KOPT-K1 (cell line): Measurements from ENCODE around the gene SLC15A4.

ENCODE experiments used
- H3K27ac ChIP-seq: fragments of 200-600 bp; sonication (generic); 2 replicates; pipeline ENCODE4 v1.5.1; 2016; ENCODE audit warnings: antibody characterized with exemption, mild to moderate bottlenecking, low read depth, low read length; ENCODE audit not compliant: poor library complexity, severe bottlenecking
- H3K36me3 ChIP-seq: fragments of 200-600 bp; sonication (generic); 2 replicates; pipeline ENCODE4 v1.5.1; 2017; ENCODE audit warnings: antibody characterized with exemption, mild to moderate bottlenecking, low read length, moderate library complexity; ENCODE audit not compliant: insufficient read depth
- H3K9me3 ChIP-seq: fragments of 200-600 bp; sonication (generic); 2 replicates; pipeline ENCODE4 v1.5.1; 2017; ENCODE audit warnings: antibody characterized with exemption, low read length, mild to moderate bottlenecking; ENCODE audit not compliant: insufficient read depth, poor library complexity, severe bottlenecking

Gene SLC15A4

DNA sequence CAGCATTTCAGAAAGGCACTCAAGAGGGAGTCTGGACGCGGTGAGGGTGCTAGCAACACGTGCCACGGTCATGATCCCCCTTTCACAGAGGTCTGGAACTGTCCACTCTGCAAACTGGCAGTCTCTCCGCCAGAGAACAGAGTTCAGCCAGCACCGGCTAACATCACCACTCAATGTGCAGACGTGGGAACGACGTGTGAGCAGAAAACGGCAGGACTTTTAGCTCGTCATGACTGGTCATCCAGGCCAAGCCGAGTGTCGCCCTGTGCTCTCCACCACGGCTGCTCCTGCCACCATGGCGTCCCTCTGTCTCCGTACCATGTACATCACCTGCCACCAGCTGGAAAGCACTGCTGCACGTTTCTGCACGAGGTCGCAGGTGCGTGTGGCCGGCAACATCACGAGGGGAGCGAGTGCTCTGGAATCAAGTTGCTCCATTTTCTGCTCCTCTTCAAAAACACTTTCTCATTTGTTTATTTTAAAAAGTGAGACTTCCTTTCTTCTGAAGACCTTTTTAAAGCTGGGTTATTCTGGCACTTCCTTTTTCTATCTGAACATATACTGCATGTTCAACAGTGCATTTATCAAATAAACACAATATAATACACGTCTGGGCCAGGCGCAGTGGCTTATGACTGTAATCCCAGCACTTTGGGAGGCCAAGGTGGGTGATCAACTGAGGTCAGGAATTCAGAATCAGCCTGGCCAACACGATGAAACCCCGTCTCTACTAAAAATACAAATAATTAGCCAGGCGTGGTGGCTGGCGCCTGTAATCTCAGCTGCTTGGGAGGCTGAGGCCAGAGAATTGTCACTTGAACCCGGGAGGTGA is 28.0 kb downstream of the SLC15A4 start:
- peaks cover 100% of the 10 kb centered on the region for H3K36me3 ChIP-seq
- no peak overlapping the region for H3K27ac ChIP-seq
- no peaks in the 10 kb centered on the region for H3K9me3 ChIP-seq

DNA sequence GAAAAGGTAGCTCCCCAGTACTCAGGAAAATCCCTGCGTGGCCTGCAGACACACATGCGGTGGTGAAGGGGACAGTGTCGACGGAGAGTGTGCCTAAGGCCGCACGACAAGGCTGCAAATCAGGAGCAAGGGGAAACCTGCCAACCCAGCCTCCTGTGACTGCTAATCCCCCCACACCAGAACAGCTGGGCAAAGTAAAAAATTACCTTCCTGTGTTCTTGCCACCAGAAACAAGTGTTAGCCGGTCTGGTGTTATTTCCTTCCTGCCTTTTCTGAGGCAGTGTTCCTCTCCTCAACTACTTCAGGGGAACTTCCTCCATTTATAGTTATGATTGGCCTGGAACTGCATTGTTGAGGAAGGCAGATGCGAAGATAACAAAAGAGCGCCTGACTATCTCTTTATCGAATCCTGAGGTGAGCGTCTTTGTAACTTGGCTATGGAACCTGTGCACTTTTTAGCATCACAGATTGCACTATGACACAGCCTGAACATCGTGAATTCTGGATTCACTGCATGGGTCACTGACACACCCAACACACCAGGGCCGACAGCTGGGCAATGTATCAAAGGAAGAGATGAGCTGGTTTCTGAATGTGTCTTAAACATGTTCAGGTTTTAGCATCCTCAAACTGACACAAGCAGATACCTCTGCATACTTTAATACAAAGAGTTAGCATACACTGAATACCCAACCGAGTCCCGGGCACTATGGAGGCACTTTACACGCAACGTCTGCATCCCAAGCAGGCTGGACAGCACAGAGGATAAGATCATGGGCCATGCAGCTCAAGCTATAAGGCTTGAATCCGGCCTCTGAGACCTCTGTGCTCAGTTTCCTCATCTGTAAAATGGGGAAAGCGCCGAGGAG is 28.9 kb downstream of the SLC15A4 start:
- peaks cover 94% of the 10 kb centered on the region for H3K36me3 ChIP-seq
- H3K27ac ChIP-seq = no peak overlapping the region
- no peaks in the 10 kb centered on the region for H3K9me3 ChIP-seq

DNA sequence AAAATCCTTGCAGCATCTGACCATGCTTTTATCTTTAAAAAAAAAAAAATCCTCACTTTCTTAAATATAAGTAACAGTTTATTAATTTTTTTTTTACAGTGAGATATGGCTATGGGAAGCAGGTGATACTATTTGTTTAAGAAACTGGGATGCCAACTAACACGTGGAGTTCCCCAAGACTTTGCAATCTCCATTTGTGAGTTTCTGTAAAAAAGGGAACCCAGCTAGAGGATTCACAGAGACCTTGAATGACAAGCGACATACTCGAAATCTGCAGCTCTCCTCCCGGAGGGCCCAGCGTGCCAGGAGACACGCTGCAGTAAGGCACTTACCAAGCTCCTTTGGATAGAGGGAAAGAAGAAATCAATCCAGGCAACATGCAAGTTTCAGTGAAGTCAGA is 30.1 kb downstream of the SLC15A4 start:
- H3K36me3 ChIP-seq = peaks cover 82% of the 10 kb centered on the region
- no peak overlapping the region for H3K27ac ChIP-seq
- no peaks in the 10 kb centered on the region for H3K9me3 ChIP-seq

DNA sequence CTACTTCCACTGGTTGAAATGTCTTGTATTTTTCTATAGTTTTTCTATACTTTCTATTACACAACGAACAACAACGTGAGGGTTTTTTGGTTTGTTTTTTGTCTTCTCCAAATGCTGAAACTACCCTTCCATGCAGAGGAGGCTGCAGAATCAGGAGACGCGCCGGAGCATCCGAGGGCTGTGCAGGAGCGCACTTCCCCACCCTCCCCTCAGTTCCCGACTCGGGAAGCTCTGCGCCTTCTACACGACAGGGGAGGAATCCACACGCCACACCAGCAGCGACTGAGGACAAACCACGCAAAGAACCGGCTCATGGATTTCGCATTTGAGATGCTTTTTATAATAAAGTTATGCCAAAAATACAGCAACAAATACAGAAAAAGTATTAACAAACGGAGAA is 30.9 kb downstream of the SLC15A4 start:
- Histone ChIP-seq H3K27ac (no peak overlapping the region), H3K36me3 (peaks cover 74% of the 10 kb centered on the region), H3K9me3 (no peaks in the 10 kb centered on the region)

DNA sequence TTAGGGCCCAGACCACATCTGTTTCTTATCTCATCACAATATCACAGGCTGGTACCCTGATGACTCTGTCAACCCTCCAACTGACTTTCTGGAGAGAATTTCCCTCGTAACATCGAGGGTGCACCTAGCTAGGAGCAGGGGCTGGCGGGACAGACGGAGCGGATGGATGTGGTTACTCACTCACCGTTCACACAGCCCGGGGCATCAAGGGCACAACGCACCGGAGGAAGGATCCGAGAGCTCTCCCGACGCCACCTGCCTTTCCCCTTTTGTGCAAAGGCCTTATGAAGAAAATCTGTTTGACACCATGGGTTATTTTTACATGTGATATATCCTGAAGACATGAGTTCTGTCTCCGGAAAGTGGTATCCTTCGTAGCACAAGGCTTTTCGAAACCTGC is 31.4 kb downstream of the SLC15A4 start:
- no peaks in the 10 kb centered on the region for H3K9me3 ChIP-seq
- peaks cover 69% of the 10 kb centered on the region for H3K36me3 ChIP-seq
- H3K27ac ChIP-seq = no peak overlapping the region

DNA sequence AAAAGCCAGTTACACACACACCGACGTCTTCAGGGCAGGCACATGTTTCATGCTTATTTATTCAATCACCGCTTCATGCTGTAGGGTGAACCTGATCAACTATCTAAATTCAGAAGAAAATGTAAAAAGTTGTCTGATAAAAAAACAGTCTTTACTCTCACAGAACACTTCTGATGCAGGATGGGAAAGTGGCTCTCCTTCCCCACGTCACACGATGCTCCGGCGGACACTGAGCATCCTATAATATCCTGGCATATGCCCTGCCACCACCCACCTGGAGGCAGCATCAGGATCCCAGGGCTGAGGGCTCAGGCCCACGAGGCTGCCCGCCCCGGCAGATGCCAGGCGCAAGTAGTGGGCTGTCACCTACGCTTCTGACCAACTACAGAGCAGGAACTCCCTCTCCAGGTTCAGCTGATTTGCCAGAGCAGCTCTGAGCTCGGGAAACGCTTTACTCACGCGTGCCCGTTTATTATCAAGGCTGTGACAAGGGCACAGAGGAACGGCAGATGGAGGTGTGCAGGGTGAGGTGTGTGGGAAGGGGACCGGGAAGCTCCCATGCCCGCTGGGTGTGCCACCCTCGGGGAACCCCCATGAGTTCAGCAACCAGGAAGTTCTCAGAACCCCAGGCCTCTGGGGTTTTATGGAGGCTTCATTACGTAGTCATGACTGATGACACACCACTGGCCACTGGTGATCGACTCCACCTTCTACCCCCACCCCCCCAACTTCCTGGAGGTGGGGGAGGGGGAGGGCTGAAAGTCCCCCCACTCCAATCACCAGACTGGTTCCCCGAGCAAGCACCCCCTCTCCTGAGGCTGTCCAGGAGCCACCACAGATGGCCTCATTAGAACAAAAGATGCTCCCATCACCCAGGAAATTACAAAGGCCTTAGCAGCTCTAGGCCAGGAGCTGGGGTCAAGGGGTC is 32.1 kb downstream of the SLC15A4 start:
- Histone ChIP-seq H3K27ac (no peak overlapping the region), H3K36me3 (peaks cover 62% of the 10 kb centered on the region), H3K9me3 (no peaks in the 10 kb centered on the region)

DNA sequence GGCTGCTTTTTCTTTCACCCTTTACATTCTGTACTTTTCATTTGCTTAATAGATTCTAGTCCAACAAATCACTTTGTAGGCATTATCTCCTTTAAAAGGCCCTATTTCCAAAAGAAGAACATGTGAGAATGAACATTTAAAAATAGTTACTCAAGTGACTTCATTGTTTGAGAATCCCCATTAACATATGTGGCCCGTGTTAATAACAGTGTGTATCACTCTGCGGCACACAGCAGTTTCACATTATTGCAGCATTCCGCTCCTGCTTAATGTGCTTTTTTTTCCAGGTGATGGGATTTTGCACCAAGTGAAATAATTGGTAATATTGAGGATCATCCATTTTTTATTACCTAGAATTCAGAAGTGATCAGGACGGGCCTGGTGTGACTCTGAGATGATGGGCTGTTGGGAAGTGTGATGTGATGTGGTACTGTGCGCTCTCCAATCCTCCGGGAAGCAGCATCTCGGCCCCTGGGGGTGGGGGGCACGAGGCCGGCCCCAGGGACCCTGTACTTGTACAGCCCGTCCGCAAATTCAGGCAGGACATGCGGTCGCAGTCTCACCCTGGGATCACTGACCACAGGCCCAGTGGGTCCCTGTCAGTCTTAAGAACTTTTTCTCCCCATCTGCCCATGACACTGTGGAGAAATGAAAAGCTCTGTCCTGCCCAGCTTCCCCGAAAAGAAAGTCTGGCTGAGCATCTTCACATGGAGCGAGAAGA is 32.9 kb downstream of the SLC15A4 start:
- no peaks in the 10 kb centered on the region for H3K9me3 ChIP-seq
- no peak overlapping the region for H3K27ac ChIP-seq
- H3K36me3 ChIP-seq = peaks cover 54% of the 10 kb centered on the region

DNA sequence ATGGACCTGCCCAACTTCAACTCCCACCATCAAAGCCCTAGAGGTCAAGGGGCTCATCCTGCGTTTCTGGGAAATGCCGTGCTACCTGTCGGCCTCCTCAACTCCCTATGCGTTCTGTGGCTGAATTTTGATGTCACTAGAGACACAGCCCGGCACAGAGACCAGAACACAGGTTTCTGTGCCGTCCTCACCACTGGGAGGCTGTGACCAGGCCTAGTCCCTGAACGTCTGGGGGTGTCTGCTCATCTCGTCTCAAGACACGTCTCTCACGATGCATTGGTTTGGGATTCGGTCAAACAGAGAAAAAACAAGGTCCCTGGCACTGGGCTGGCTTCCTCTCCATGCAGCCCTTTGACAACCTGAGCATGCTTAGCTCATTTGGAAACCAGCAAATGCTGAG is 33.5 kb downstream of the SLC15A4 start:
- H3K36me3 ChIP-seq = peaks cover 48% of the 10 kb centered on the region
- no peaks in the 10 kb centered on the region for H3K9me3 ChIP-seq
- no peak overlapping the region for H3K27ac ChIP-seq

DNA sequence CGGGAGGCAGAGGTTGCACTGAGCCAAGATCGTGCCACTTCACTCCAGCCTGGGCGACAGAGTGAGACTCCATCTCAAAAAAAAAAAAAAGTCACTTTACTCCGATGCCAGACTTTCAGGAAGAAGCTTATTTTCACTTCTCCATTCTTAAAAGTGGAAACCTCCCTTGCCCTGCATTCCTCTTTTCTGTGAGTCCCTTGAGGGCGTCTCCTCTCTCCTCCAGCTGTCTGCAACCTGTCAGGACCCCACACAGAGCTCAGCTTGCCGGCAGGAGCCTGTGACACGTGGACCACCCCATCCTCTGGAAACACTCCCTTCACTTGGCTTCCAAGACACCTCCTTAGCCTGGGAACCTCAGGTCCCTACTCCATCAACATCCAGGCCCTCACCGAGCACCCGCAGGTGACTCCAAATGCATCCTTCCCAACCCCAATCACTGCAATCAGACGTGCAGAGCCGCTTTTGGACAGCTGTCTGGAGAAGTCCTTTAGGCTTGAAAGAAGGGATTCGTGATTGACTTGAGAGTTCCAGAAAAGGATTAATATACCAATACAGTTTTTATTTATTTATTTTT is 34.3 kb downstream of the SLC15A4 start:
- Histone ChIP-seq H3K36me3 (peaks cover 40% of the 10 kb centered on the region), H3K27ac (no peak overlapping the region), H3K9me3 (no peaks in the 10 kb centered on the region)

DNA sequence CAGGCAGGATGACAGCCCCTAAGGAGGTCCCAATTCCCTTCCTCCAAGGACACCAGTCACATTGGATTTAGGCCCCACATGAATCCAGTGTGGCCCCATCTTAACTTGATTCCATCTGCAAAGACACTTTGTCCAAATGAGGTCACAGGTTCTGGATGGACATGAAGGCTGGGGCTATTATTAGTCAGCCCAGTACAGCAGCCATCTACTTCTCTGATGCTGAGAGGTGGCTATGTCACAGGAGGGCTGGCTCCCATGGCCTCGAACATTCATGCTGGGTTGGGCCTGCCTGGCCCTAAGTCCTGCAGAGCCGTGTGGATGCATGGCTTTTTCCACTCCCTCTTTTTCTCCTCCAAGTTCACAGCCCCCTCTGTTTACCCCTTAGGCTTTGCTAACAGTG is 35.9 kb downstream of the SLC15A4 start:
- H3K27ac ChIP-seq = no peak overlapping the region
- peaks cover 24% of the 10 kb centered on the region for H3K36me3 ChIP-seq
- H3K9me3 ChIP-seq = no peaks in the 10 kb centered on the region

DNA sequence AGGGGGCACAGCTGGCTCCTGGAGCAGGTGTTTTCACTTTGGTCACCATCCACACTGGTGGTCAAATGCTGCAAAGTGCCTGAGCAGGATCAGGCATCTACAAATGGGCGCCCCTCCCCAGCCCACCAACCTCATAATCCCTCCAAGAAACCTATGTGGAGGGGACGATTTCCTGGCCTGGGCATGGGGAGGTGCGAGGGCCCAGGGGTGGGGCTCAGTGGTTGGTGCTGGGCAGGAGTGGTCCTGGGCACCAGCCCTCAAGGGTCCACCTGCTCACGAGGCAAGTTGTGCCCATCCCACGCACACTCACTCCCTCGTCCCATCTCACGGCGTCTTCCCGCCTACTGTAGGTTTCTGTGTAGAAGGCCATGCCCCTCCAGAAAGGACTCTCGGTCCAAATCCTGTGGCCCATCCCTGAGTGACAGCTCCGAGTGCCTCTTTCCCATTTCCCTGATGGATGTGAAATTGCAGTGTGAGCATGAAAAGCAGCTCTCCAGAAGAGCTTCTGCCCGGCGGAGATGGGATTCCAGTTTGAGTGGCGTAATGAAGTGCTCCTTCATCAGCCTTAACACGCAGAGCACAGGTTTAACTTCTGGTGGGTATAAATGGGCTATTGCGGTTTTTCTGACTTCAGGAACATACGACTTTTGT is 36.9 kb downstream of the SLC15A4 start:
- Histone ChIP-seq H3K9me3 (no peaks in the 10 kb centered on the region), H3K36me3 (peaks cover 14% of the 10 kb centered on the region), H3K27ac (no peak overlapping the region)

DNA sequence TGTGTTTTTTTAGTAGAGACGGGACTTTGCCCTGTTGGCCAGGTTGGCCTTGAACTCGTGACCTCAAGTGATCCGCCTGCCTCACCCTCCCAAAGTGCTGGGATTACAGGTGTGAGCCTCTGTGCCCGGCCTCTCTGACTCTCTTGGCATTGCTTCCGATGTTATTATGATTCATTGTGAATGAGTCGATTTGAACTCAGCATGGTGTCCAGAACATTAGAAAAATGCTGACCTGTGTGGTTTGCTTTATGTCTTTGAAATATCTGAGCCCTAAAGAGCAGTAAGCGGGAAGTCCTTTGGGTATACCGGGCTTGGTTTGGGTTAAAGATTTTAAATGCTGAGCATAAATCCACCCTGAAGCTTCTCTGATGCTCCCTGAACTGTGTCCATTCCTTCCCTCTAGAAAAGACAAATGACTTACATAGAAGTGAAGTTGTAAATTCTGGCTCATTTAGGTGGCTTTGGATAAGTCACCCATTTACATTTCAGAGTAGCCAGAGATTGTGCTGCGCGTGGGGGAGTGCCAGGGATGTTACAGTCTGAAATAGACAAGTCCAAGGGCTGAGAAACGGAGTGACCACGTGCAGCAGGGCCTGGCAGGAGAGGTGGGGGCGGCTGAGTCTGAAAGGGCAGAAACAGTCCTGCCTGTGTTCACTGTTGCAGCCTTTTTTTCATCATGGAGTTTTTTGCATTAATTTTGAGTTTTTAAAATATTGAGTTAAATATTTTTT is 39.6 kb downstream of the SLC15A4 start:
- H3K27ac ChIP-seq = no peak overlapping the region
- H3K36me3 ChIP-seq = no peaks in the 10 kb centered on the region
- H3K9me3 ChIP-seq = no peaks in the 10 kb centered on the region

DNA sequence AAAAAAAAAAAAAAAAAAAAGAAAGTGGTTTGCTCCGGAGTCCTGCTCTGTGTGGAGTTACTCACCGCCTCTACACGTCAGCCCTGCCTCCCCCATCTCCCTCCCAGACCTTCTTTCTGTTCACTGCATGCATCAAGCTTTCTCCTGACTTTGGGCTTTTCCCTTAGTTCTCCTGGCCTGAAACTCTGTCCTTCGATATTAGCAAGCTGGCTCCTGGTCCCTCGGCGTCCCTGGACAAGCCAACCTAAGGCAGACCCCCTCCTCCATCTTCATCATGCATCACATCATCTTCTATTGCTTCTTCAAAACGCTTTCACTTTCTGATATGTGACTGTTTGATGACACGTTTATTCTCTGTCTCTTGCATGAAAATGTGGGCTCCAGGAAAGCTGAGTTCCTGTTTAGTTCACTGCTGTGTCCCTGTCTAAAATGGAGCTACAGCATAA is 40.6 kb downstream of the SLC15A4 start:
- Histone ChIP-seq H3K27ac (peak overlapping the region; percentile 42), H3K9me3 (no peaks in the 10 kb centered on the region), H3K36me3 (no peaks in the 10 kb centered on the region)
